Articular chondrocyte of knee joint (primary cell): Measurements from ENCODE around the gene ASIC3. TPM values are rescaled to one million over a fixed set of nuclear protein-coding genes. Genes with fewer than 3 reads are reported as not detected.

Experiments
- total RNA-seq: library from RNA; depleted of rRNA; stranded (reverse); fragments of >200 nt; gene quantifications from 2 replicates; pipeline ENCODE4 v1.2.3, GENCODE V29; 2012

The ASIC3 gene
- total RNA-seq: 0.13 and 0.32 TPM in 2 replicates

DNA sequence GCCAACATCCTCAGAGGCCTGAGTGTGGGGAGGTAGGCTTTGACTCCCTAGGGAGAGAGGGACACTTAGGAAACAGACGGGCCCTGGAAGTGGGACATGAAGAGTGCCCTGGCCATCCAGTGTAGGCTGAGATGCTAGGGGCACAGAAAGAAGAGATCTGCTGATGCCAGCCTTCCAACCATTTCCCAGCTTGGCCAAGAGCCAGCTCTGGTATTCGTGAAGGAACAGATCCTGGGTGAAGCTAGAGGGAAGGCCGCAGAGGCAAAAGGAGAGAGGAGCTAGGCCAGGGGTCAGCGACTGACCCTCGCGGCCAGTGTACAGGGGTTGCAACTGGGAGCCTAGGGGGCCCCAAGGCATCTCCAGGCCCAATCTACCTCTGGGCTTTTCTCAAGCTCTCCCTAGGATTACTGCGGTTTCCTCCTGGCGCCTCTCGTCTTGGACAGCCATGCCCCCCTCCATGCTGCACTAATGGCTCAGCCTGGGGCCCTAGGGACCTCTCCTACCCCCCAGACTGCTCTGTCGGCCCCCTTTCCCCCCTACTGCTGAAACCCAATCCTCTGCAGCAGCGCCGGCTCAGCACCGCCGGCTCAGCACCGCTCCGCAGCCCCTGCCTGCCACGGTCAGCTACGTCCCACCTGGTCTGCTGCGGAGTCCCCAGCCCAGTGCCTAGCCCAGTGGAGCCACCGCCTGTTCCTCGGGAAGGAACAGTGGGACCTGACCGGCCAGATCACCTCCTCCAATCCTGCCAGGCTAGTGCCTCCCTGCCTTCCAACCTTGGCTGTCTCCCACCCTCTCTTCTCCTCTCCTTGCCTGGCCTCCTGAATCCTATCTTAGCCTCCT, at the start of gene ASIC3:
TSS of gene ASIC3 (plus strand) at position 556 of the 840 bp plus-strand sequence. CDS start 355 bp downstream, outside the sequence.

DNA sequence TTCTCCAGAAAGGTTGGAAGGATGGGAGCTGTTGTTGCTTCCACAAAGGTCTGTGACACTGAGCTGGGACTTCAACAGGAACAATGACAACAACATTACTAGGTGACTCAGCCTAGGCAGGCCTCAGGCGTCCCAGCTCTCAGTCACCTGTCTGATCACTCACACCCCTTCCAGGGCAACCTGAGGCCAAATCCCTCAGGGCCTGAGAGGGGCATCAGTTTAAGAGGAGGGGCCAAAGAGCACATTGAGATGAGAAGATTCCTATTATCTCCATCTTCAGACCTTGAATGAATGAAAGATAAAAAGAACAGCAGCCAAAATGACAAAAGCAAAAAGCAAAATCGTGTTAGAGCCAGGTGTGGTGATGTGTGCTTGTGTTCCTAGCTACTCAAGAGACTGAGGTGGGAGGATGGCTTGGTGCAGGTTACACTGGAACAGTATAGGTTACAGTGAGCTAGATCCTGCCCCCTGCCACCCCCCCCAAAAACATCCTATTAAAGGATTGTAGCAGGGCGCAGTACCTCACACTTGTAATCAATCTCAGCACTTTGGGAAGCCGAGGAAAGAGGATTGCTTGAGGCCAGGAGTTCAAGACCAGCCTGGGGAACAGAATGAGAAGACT, 23.8 kb upstream of the ASIC3 start, which contains the start of gene ATG9B:
TSS of gene ATG9B (minus strand) at position 60 of the 622 bp plus-strand sequence. CDS start 71 bp downstream, outside the sequence.

GRCh38 chr7:151028131-151028947, 20.0 kb upstream of the ASIC3 start, which contains the start of gene ABCB8:
TSS of gene ABCB8 (plus strand) at chr7:151028450. CDS start at chr7:151028516, 66 bp downstream.

GRCh38 chr7:151057506-151057988, 9.2 kb downstream of the ASIC3 start, which contains the start of gene CDK5:
TSS of gene CDK5 (minus strand) at chr7:151057897. CDS start at chr7:151057848, 49 bp downstream.

DNA sequence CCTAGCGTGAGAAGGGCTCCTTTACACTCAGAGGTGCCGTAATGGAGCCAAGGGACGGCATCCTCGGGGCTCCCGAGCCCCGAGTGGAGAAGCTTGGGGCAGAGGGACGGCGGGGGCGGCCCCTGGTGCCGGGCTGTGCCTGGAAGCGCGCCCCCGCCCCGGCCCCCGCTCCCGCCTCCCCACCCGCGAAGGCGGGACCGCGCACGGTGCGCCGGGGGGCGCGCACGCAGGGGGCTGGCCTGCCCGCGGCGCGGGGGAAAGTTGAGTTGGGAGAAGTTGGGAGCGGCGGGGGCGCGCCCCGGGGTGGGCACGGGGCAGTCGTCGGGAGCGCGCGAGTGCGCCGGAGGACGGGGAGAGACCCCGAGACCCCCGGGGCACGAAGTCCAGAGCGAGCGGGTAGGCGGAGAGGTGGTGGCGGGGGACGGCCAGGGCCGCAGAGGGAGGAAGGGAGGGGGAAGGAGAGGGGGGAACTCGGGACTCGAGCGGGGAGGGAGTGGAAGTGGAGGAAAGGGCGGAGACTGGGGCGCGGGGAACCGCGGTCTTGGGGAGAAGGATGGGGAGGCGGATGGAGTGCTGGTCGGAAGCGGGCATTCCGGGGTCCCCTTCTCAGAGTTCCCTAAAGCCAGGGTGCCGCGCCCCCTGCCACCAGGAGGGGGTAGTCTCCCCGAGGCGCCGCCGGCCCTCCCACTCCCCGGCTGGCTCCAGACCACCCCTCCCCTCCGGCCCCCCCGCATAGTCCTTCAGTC, 11.2 kb downstream of the ASIC3 start, which contains the start of gene SLC4A2:
TSS of gene SLC4A2 (plus strand) at position 223 of the 746 bp plus-strand sequence. CDS start 2,399 bp downstream, outside the sequence.

GRCh38 chr7:151080522-151081169, 32.3 kb downstream of the ASIC3 start, which contains the start of gene FASTK:
TSS of gene FASTK (minus strand) at chr7:151080809. CDS start at chr7:151080766, 43 bp downstream.

GRCh38 chr7:151083071-151083823, 34.9 kb downstream of the ASIC3 start, which contains the start of gene TMUB1:
TSS of gene TMUB1 (minus strand) at chr7:151083493. CDS start at chr7:151082563, 930 bp downstream.

GRCh38 chr7:151085691-151086620, 37.6 kb downstream of the ASIC3 start, which contains the start of gene AGAP3:
TSS of gene AGAP3 (plus strand) at chr7:151086475. CDS start at chr7:151086742, 267 bp downstream.

Other genes starting within 250 kb of the ASIC3 start
- not detected in 2 replicates for gene TMEM176B, start 248.2 kb upstream of the ASIC3 start, total RNA-seq
- gene TMEM176A, start 247.8 kb upstream of the ASIC3 start, total RNA-seq: not detected in 2 replicates
- not detected in 2 replicates for gene AOC1, start 196.0 kb upstream of the ASIC3 start, total RNA-seq
- 0.52 and 1.7 TPM in 2 replicates for gene KCNH2, start 70.2 kb upstream of the ASIC3 start, total RNA-seq
- gene NOS3, start 57.5 kb upstream of the ASIC3 start, total RNA-seq: 1.7 and 1.8 TPM in 2 replicates
- gene ATG9B, start 24.0 kb upstream of the ASIC3 start, total RNA-seq: 0.32 TPM in 1 of 2 replicates, not detected in the other
- gene ABCB8, start 20.1 kb upstream of the ASIC3 start, total RNA-seq: 28.1 and 30.3 TPM in 2 replicates
- gene CDK5, start 9.4 kb downstream of the ASIC3 start, total RNA-seq: 9.7 and 9.8 TPM in 2 replicates
- 40.3 and 43.1 TPM in 2 replicates for gene SLC4A2, start 11.1 kb downstream of the ASIC3 start, total RNA-seq
- 62.7 and 69.6 TPM in 2 replicates for gene FASTK, start 32.3 kb downstream of the ASIC3 start, total RNA-seq
- gene TMUB1, start 35.0 kb downstream of the ASIC3 start, total RNA-seq: 14.8 and 16.1 TPM in 2 replicates
- 29.6 and 31.6 TPM in 2 replicates for gene AGAP3, start 37.9 kb downstream of the ASIC3 start, total RNA-seq
- not detected in 2 replicates for gene GBX1, start 119.2 kb downstream of the ASIC3 start, total RNA-seq
- not detected in 2 replicates for gene ASB10, start 138.7 kb downstream of the ASIC3 start, total RNA-seq
- gene H2BK1, start 162.0 kb downstream of the ASIC3 start, total RNA-seq: not detected in 2 replicates
- 51.5 and 55.0 TPM in 2 replicates for gene ABCF2, start 178.7 kb downstream of the ASIC3 start, total RNA-seq
- gene CHPF2, start 184.0 kb downstream of the ASIC3 start, total RNA-seq: 70.9 and 71.5 TPM in 2 replicates
- gene SMARCD3, start 200.2 kb downstream of the ASIC3 start, total RNA-seq: 39.7 and 43.1 TPM in 2 replicates